Vagina (tissue), 2 donors: ENCODE data around the gene ACYP1.

Experiments
- POLR2A ChIP-seq, 2 donors: fragments of 450-650 bp; IDR thresholded peaks; one replicate each; pipeline ENCODE4 v1.6.1; 2017; ENCODE audit warnings: antibody characterized with exemption in 2 of 2, mild to moderate bottlenecking in 2 of 2, moderate library complexity in 2 of 2
- POLR2AphosphoS5 ChIP-seq, 2 donors: sonication (generic); formaldehyde crosslinking; IDR thresholded peaks; one replicate each; pipeline ENCODE4 v1.9.0; 2017; ENCODE audit warnings: antibody characterized with exemption in 2 of 2, mild to moderate bottlenecking in 2 of 2, low read depth in 1 of 2; ENCODE audit not compliant: insufficient read depth in 1 of 2
- TF ChIP-seq, protein P1 (sequence below), 3 experiments: fragments of 450-650 bp in 2 of 3; fragments of 200-600 bp in 1 of 3; sonication (generic) in 1 of 3; IDR thresholded peaks; one replicate each; pipeline ENCODE4 v1.5.1; 2017 to 2019; ENCODE audit warnings: antibody characterized with exemption in 3 of 3, mild to moderate bottlenecking in 2 of 3, moderate library complexity in 2 of 3

DNA sequence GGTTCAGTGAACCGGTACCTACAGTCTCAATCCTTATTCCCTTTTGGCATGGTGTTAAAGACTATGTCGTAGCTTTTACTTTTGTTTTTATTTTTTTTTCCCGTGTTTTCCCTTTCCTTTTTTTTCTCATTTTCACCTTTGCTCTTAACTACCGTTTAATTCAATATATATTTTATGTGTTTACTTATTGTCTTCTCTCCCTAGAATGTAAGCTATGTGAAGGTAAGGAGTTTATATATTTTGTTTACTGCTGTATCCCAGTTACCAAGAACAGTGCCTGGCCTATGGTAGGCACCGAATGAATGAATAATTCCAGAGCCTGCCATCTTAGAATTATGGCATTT is 12.3 kb downstream of the ACYP1 start:
- TF ChIP-seq, protein P1, sequence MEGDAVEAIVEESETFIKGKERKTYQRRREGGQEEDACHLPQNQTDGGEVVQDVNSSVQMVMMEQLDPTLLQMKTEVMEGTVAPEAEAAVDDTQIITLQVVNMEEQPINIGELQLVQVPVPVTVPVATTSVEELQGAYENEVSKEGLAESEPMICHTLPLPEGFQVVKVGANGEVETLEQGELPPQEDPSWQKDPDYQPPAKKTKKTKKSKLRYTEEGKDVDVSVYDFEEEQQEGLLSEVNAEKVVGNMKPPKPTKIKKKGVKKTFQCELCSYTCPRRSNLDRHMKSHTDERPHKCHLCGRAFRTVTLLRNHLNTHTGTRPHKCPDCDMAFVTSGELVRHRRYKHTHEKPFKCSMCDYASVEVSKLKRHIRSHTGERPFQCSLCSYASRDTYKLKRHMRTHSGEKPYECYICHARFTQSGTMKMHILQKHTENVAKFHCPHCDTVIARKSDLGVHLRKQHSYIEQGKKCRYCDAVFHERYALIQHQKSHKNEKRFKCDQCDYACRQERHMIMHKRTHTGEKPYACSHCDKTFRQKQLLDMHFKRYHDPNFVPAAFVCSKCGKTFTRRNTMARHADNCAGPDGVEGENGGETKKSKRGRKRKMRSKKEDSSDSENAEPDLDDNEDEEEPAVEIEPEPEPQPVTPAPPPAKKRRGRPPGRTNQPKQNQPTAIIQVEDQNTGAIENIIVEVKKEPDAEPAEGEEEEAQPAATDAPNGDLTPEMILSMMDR (IDR thresholded peaks at IDR 0.05), result no peak
- no peak for TF ChIP-seq POLR2A (IDR thresholded peaks at IDR 0.05)
- TF ChIP-seq POLR2AphosphoS5 (IDR thresholded peaks at IDR 0.05; ENCODE audit: insufficient read depth in 1 of 2, low read depth in 1 of 2), result no peak
